Breast epithelium (tissue), 3 donors: ENCODE results near the gene CACNA2D3.

Source experiments
- CTCF ChIP-seq, 3 donors: fragments of 450-650 bp; IDR thresholded peaks; one replicate each; pipeline ENCODE4 v1.5.1; 2016 to 2017; ENCODE audit warnings: antibody characterized with exemption in 3 of 3, mild to moderate bottlenecking in 3 of 3, moderate library complexity in 3 of 3
- POLR2AphosphoS5 ChIP-seq, 3 donors: sonication (generic); formaldehyde crosslinking; IDR thresholded peaks; one replicate each; pipeline ENCODE4 v1.6.1; 2017; ENCODE audit warnings: antibody characterized with exemption in 3 of 3

GRCh38 chr3:54305409-54306099, 183.2 kb downstream of the CACNA2D3 start:
- TF ChIP-seq CTCF (IDR thresholded peaks at IDR 0.05) (no peak), POLR2AphosphoS5 (IDR thresholded peaks at IDR 0.05) (no peak)
